Spleen (tissue), 11 donors: ENCODE measurements around the gene COL28A1. TPM values are rescaled to one million over a fixed set of nuclear protein-coding genes. Genes with fewer than 3 reads are reported as not detected.
A peak's percentile ranks its signal among the peaks of the same experiment; 100 is the strongest.

Experiments
- DNase-seq: peaks from one replicate; pipeline ENCODE4 v3.0.0-alpha.2; 2020
- H3K27ac ChIP-seq, 8 donors: fragments of 200-600 bp; sonication (generic) in 7 of 8; 1 replicate in 4 of 8; 2 replicates in 4 of 8; pipeline versions ENCODE4 v1.5.0 to v1.8.0; 2016 to 2021; ENCODE audit warnings: inconsistent platforms in 4 of 8, mild to moderate bottlenecking in 4 of 8, moderate library complexity in 1 of 8
- H3K27me3 ChIP-seq, 7 donors: fragments of 200-600 bp; sonication (generic) in 6 of 7; replicated peaks in 1 of 7; 1 replicate in 4 of 7; 2 replicates in 3 of 7; pipeline versions ENCODE4 v1.5.0 to v1.8.0; 2016 to 2021; ENCODE audit warnings: inconsistent platforms in 3 of 7, mild to moderate bottlenecking in 1 of 7
- H3K36me3 ChIP-seq, 6 donors: fragments of 200-600 bp; sonication (generic) in 5 of 6; 1 replicate in 4 of 6; 2 replicates in 2 of 6; pipeline versions ENCODE4 v1.5.0 to v1.8.0; 2016 to 2021; ENCODE audit warnings: inconsistent platforms in 2 of 6
- H3K4me1 ChIP-seq, 6 donors: fragments of 200-600 bp; sonication (generic) in 5 of 6; 1 replicate in 3 of 6; 2 replicates in 3 of 6; pipeline versions ENCODE4 v1.5.0 to v1.8.0; 2016 to 2021; ENCODE audit warnings: inconsistent platforms in 3 of 6
- H3K4me3 ChIP-seq, 8 donors: fragments of 200-600 bp; sonication (generic) in 7 of 8; 1 replicate in 4 of 8; 2 replicates in 4 of 8; pipeline versions ENCODE4 v1.5.0 to v1.8.0; 2016 to 2021; ENCODE audit warnings: inconsistent platforms in 4 of 8, mild to moderate bottlenecking in 4 of 8, moderate library complexity in 2 of 8
- H3K9me3 ChIP-seq, 8 donors: fragments of 200-600 bp; sonication (generic) in 7 of 8; 1 replicate in 4 of 8; 2 replicates in 4 of 8; pipeline versions ENCODE4 v1.5.0 to v1.8.0; 2016 to 2021; ENCODE audit warnings: inconsistent platforms in 4 of 8
- POLR2A ChIP-seq, 3 donors: fragments of 450-650 bp; IDR thresholded peaks; one replicate each; pipeline ENCODE4 v1.5.1; 2017; ENCODE audit warnings: antibody characterized with exemption in 3 of 3, mild to moderate bottlenecking in 1 of 3
- POLR2AphosphoS5 ChIP-seq, 3 donors: sonication (generic); formaldehyde crosslinking; IDR thresholded peaks; one replicate each; pipeline ENCODE4 v1.5.1; 2017; ENCODE audit warnings: antibody characterized with exemption in 3 of 3
- WGBS, 5 donors: extraction: QIAGEN DNeasy Blood & Tissue Kit in 3 of 5; methylation state at CpG; one replicate each; pipeline versions ENCODE4 v1.1.5 to v1.1.7; 2013 to 2018; 5-methylcytosine and 5-hydroxymethylcytosine counted together
- intact Hi-C: fragments of 100-400 bp; cut with DNase I; formaldehyde crosslinking; loops from one replicate; pipeline ENCODE4 v1.15.0; 2023; ENCODE audit warnings: low total_unique reads
- polyA plus RNA-seq, 3 donors: library from polyadenylated mRNA; stranded (reverse); fragments of 200-250 nt; gene quantifications; one replicate each; pipeline ENCODE4 v1.2.1, GENCODE V29; 2013
- total RNA-seq, 7 donors: library from RNA; depleted of rRNA in 3 of 7; stranded (reverse); fragments of >200 nt in 3 of 7; fragmentation: NEBNext Ultra II Directional in 4 of 7; extraction: Animal tissue kit (Norgen Biotek cat#: 25700) in 4 of 7; gene quantifications; one replicate each; pipeline versions ENCODE4 v1.1.0 to v1.2.1, GENCODE V29; 2016 to 2021
- TF ChIP-seq, protein P1 (sequence below), 11 experiments: fragments of 200-600 bp in 7 of 11; fragments of 450-650 bp in 4 of 11; sonication (generic) in 4 of 11; IDR thresholded peaks in 8 of 11; conservative IDR thresholded peaks in 3 of 11; 1 replicate in 7 of 11; 2 replicates in 4 of 11; pipeline versions ENCODE4 v1.4.0 to v1.8.0; 2016 to 2021; ENCODE audit warnings: antibody characterized with exemption in 11 of 11, inconsistent platforms in 4 of 11, mild to moderate bottlenecking in 1 of 11
- donor health status: healthy with polysubstance abuse.
- donor health status: DM: no; HTN: no; CAD: no; lungs with moderate emphysema.
- donor health status: DM: no; HTN: no; CAD: no.
- donor health status: Bipolar disorder and iron deficiency.
- donor health status: healthy.
- donor health status: DM: no; HTN: no; CAD: no.
- donor health status: DM: yes; HTN: yes; CAD: no.

COL28A1 gene
- total and polyA plus RNA-seq, 10 donors = 0.08 to 1.6 (median 0.51) TPM

DNA sequence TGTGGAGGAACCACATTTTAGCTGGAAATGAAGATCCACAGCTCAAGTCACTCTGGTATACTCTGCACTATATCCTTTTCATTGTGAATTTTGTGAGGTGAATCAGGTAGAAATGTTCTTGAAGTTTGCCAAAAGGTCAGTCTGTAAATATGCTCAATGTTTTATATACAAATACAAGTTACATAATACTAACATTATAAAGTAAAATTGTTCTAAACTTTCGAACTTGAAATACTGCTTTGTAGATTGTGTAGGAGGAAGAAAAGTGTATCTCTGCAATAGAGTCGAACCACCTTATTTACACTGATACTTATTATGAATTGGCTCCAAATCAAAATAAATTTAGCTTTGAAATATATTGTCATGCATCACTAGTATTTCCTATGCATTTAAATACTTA lies 38.0 kb upstream of the COL28A1 start:
- no peak overlapping the region for H3K4me3 ChIP-seq
- DNase-seq = no peak
- WGBS, 5 donors = 93 to 100% (median 96%) methylated on average over 2 of the region's 2 CpGs
- peaks cover 0 to 43% (median 11%) of the 10 kb centered on the region in 6 donors for H3K36me3 ChIP-seq
- no peak for TF ChIP-seq POLR2A (IDR thresholded peaks at IDR 0.05)
- TF ChIP-seq POLR2AphosphoS5 (IDR thresholded peaks at IDR 0.05) = no peak
- TF ChIP-seq, protein P1, sequence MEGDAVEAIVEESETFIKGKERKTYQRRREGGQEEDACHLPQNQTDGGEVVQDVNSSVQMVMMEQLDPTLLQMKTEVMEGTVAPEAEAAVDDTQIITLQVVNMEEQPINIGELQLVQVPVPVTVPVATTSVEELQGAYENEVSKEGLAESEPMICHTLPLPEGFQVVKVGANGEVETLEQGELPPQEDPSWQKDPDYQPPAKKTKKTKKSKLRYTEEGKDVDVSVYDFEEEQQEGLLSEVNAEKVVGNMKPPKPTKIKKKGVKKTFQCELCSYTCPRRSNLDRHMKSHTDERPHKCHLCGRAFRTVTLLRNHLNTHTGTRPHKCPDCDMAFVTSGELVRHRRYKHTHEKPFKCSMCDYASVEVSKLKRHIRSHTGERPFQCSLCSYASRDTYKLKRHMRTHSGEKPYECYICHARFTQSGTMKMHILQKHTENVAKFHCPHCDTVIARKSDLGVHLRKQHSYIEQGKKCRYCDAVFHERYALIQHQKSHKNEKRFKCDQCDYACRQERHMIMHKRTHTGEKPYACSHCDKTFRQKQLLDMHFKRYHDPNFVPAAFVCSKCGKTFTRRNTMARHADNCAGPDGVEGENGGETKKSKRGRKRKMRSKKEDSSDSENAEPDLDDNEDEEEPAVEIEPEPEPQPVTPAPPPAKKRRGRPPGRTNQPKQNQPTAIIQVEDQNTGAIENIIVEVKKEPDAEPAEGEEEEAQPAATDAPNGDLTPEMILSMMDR (IDR thresholded peaks at IDR 0.05 in 8 of 11, conservative IDR thresholded peaks at IDR 0.05 in 3 of 11) = no peak
- H3K9me3 ChIP-seq = no peaks in the 10 kb centered on the region
- H3K27ac ChIP-seq = no peak overlapping the region
- peaks cover 10 to 78% (median 32%) of the 10 kb centered on the region in 6 donors for H3K4me1 ChIP-seq
- intact Hi-C loops = loop anchor here (10.0 kb wide), 1 partner anchor 641 kb away; no protein-coding TSS in a partner anchor
- H3K27me3 ChIP-seq = no peaks in the 10 kb centered on the region

DNA sequence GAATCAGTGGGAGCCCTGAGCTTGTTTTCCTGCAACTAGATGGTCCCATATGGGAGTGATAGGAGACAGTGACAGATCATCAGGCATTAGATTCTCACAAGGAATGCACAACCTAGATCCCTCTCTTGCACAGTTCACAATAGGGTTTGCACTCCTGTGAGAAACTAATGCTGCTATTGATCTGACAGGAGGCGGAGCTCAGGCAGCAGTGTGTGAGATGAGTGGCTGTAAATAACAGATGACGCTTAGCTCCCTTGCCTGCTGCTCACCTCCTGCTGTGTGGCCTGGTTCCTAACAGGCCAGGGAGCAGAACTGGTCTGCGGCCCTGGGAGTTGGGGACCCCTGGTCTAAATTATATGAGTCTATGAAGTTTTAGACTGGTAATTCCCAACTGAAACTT lies 34.9 kb upstream of the COL28A1 start:
- Histone ChIP-seq H3K36me3 (peaks cover 0 to 37% (median 6%) of the 10 kb centered on the region in 6 donors), H3K27me3 (no peaks in the 10 kb centered on the region), H3K4me1 (peaks cover 6 to 75% (median 45%) of the 10 kb centered on the region in 6 donors), H3K27ac (peak overlapping the region in 3 of 8 donors; percentile 96 to 98 (median 97)), H3K4me3 (no peak overlapping the region), H3K9me3 (no peaks in the 10 kb centered on the region)
- DNase-seq = no peak
- intact Hi-C loops = loop anchor here (10.0 kb wide), 1 partner anchor 644 kb away; no protein-coding TSS in a partner anchor
- WGBS, 5 donors = 89 to 97% (median 92%) methylated on average over 3 of the region's 3 CpGs
- TF ChIP-seq POLR2A (IDR thresholded peaks at IDR 0.05) (no peak), POLR2AphosphoS5 (IDR thresholded peaks at IDR 0.05) (no peak)
- TF ChIP-seq, protein P1 (IDR thresholded peaks at IDR 0.05 in 8 of 11, conservative IDR thresholded peaks at IDR 0.05 in 3 of 11) = no peak

DNA sequence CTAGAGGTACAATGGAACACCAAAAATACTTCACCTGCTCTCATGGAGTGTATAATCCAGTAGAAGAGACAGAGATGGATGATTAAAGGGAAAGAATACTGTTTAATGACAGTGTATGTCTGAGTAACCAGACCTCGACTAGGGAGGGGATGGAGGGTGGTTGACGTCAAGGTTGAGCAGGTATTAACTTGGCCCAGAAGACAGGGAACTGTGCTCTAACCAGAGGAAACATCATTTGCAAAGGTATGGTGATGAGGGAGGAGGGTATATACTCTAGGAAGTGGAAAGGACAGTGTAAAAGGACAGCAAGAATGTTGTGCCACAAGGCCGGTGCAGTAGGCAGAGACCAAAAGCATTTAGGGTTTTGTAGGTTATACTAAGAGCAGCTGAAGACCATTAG lies 33.9 kb upstream of the COL28A1 start:
- intact Hi-C loops = loop anchor here (10.0 kb wide), 1 partner anchor 645 kb away; no protein-coding TSS in a partner anchor
- peak overlapping the region in 5 of 8 donors; percentile 12 to 83 (median 67) for H3K4me3 ChIP-seq

DNA sequence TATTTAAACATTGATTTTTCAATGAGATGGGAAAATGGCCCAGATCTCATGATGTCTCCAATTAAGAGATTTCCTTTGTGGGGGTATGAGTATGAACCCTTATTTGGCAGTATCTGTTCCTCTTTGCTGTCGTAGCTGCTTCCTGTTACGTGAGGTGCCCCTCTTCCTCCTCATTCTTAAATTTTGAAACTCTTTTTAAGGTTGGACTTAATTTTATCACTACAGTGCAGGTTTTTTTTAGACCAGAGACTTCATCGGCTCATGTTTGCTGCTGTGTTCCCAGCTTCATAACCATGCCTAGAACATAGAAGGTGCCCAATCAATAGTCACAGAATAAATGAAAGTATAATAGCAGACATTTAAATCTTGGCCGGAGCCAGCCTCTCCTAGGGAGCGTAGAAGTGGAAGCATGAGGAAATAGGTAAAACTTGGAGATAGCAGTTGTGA lies 33.4 kb upstream of the COL28A1 start:
- TF ChIP-seq POLR2A (IDR thresholded peaks at IDR 0.05) = no peak
- peak in 1 of 3 donors; percentile 35 for TF ChIP-seq POLR2AphosphoS5 (IDR thresholded peaks at IDR 0.05)
- TF ChIP-seq, protein P1 (IDR thresholded peaks at IDR 0.05 in 8 of 11, conservative IDR thresholded peaks at IDR 0.05 in 3 of 11) = no peak
- DNase-seq = no peak
- WGBS, 5 donors = 19 to 35% (median 28%) methylated on average over 5 of the region's 5 CpGs
- H3K9me3 ChIP-seq = no peaks in the 10 kb centered on the region
- H3K4me1 ChIP-seq = peaks cover 6 to 86% (median 49%) of the 10 kb centered on the region in 6 donors
- H3K27ac ChIP-seq = peak overlapping the region; percentile 4 to 98 (median 96)
- H3K27me3 ChIP-seq = no peaks in the 10 kb centered on the region
- H3K4me3 ChIP-seq = peak overlapping the region in 5 of 8 donors; percentile 63 to 83 (median 67)
- H3K36me3 ChIP-seq = peaks cover 0 to 30% (median 5%) of the 10 kb centered on the region in 6 donors
- intact Hi-C loops = no loop called here

More for the DNA sequence above, 33.9 kb upstream of the COL28A1 start:
- peaks cover 0 to 33% (median 5%) of the 10 kb centered on the region in 6 donors for H3K36me3 ChIP-seq
- peak overlapping the region; percentile 8 to 98 (median 96) for H3K27ac ChIP-seq
- peaks cover 6 to 84% (median 48%) of the 10 kb centered on the region in 6 donors for H3K4me1 ChIP-seq
- no peaks in the 10 kb centered on the region for H3K9me3 ChIP-seq
- DNase-seq = no peak
- no peaks in the 10 kb centered on the region for H3K27me3 ChIP-seq
- TF ChIP-seq POLR2A (IDR thresholded peaks at IDR 0.05) (peak in 1 of 3 donors; percentile 12), POLR2AphosphoS5 (IDR thresholded peaks at IDR 0.05) (peak in 1 of 3 donors; percentile 46)
- TF ChIP-seq, protein P1 (IDR thresholded peaks at IDR 0.05 in 8 of 11, conservative IDR thresholded peaks at IDR 0.05 in 3 of 11) = no peak
- WGBS, 5 donors = 64 to 79% (median 73%) methylated on average over 3 of the region's 3 CpGs
